Cardiac muscle cell (in vitro differentiated cells and primary cell): ENCODE data around the gene CRIM1. TPM values are rescaled to one million over a fixed set of nuclear protein-coding genes. Genes with fewer than 3 reads are reported as not detected.

Source experiments
- DNase-seq, 2 donors: peaks; one replicate each; pipeline versions ENCODE4 v3.0.0 to v3.0.0-alpha.2; 2010 to 2017; ENCODE audit warnings: low read depth in 1 of 2, low spot score in 1 of 2
- H3K27ac ChIP-seq: fragments of 200-600 bp; sonication (generic); 2 replicates; pipeline ENCODE4 v1.5.1; 2016
- H3K27me3 ChIP-seq: fragments of 200-600 bp; sonication (generic); 2 replicates; pipeline ENCODE4 v1.6.0; 2016; ENCODE audit warnings: control low read depth
- H3K36me3 ChIP-seq: fragments of 200-600 bp; sonication (generic); 2 replicates; pipeline ENCODE4 v1.5.1; 2016; ENCODE audit warnings: control low read depth
- H3K4me1 ChIP-seq: fragments of 200-600 bp; sonication (generic); 2 replicates; pipeline ENCODE4 v1.8.1; 2017; ENCODE audit warnings: low read depth, mild to moderate bottlenecking, mixed run types
- H3K4me3 ChIP-seq: fragments of 200-600 bp; sonication (generic); 2 replicates; pipeline ENCODE4 v1.5.1; 2016; ENCODE audit warnings: mild to moderate bottlenecking
- H3K9me3 ChIP-seq: fragments of 200-600 bp; sonication (generic); 2 replicates; pipeline ENCODE4 v1.5.1; 2017; ENCODE audit warnings: low read depth, mild to moderate bottlenecking, control low read depth
- CTCF ChIP-seq: IDR thresholded peaks from 2 replicates; pipeline ENCODE4 v1.5.1; 2012; ENCODE audit warnings: low read depth, mild to moderate bottlenecking, low read length
- polyA plus RNA-seq: library from polyadenylated mRNA; unstranded; fragments of >200 nt; fragmentation: Nextera tagmentation; extraction: Ambion mirVana; gene quantifications from 2 replicates; pipeline ENCODE4 v1.2.1, GENCODE V29; 2016
- total RNA-seq: library from RNA; depleted of rRNA; stranded (reverse); fragments of >200 nt; gene quantifications from 2 replicates; pipeline ENCODE4 v1.2.3, GENCODE V29; 2016

Gene CRIM1
- total and polyA plus RNA-seq, 2 experiments from 2014 or later, result 2.4 to 5.4 TPM

- Histone ChIP-seq H3K4me3 (no peak overlapping the region), H3K27me3 (peaks cover 84% of the 10 kb centered on the region), H3K4me1 (no peaks in the 10 kb centered on the region), H3K36me3 (no peaks in the 10 kb centered on the region), H3K9me3 (no peaks in the 10 kb centered on the region), H3K27ac (no peak overlapping the region)
- no peak for DNase-seq
- TF ChIP-seq CTCF, result no peak
Observed at GRCh38 chr2:36469106-36469477, 113.5 kb downstream of the CRIM1 start.

- no peak for TF ChIP-seq CTCF
- H3K9me3 ChIP-seq, result no peaks in the 10 kb centered on the region
- H3K4me1 ChIP-seq, result no peaks in the 10 kb centered on the region
- H3K36me3 ChIP-seq, result no peaks in the 10 kb centered on the region
- DNase-seq, result no peak
- H3K27ac ChIP-seq, result no peak overlapping the region
- H3K27me3 ChIP-seq, result peaks cover 78% of the 10 kb centered on the region
- H3K4me3 ChIP-seq, result no peak overlapping the region
Observed at GRCh38 chr2:36469710-36470109, 114.1 kb downstream of the CRIM1 start.

GRCh38 chr2:36473230-36473629, 117.7 kb downstream of the CRIM1 start:
- H3K27ac ChIP-seq, result no peak overlapping the region
- H3K9me3 ChIP-seq, result no peaks in the 10 kb centered on the region
- no peaks in the 10 kb centered on the region for H3K36me3 ChIP-seq
- peak in 1 of 2 donors; percentile 72 for DNase-seq
- H3K4me1 ChIP-seq, result no peaks in the 10 kb centered on the region
- no peak for TF ChIP-seq CTCF
- peaks cover 62% of the 10 kb centered on the region for H3K27me3 ChIP-seq
- H3K4me3 ChIP-seq, result no peak overlapping the region

- no peak for TF ChIP-seq CTCF
- Histone ChIP-seq H3K9me3 (no peaks in the 10 kb centered on the region), H3K27me3 (peaks cover 62% of the 10 kb centered on the region), H3K36me3 (no peaks in the 10 kb centered on the region), H3K4me3 (no peak overlapping the region), H3K4me1 (no peaks in the 10 kb centered on the region), H3K27ac (no peak overlapping the region)
- no peak for DNase-seq
Observed at GRCh38 chr2:36476411-36476810, 120.8 kb downstream of the CRIM1 start.

GRCh38 chr2:36477315-36477714, 121.7 kb downstream of the CRIM1 start:
- no peak for DNase-seq
- Histone ChIP-seq H3K27ac (no peak overlapping the region), H3K27me3 (peaks cover 59% of the 10 kb centered on the region), H3K4me3 (no peak overlapping the region), H3K36me3 (no peaks in the 10 kb centered on the region), H3K4me1 (no peaks in the 10 kb centered on the region), H3K9me3 (no peaks in the 10 kb centered on the region)
- no peak for TF ChIP-seq CTCF

- no peak for DNase-seq
- Histone ChIP-seq H3K4me1 (no peaks in the 10 kb centered on the region), H3K27me3 (peaks cover 55% of the 10 kb centered on the region), H3K4me3 (no peak overlapping the region), H3K9me3 (no peaks in the 10 kb centered on the region), H3K36me3 (no peaks in the 10 kb centered on the region), H3K27ac (no peak overlapping the region)
- no peak for TF ChIP-seq CTCF
Observed at GRCh38 chr2:36477746-36478145, 122.2 kb downstream of the CRIM1 start.
